GM21423 (cell line): ENCODE results near the gene PC.

ENCODE experiments used
- ATAC-seq: cut with Tn5 transposase; IDR thresholded peaks from one replicate; pipeline ENCODE4 v1.9.1; 2021; ENCODE audit warnings: mild to moderate bottlenecking, moderate library complexity; ENCODE audit not compliant: unreplicated experiment

The PC gene

GRCh38 chr11:66912911-66913310 is 45.3 kb downstream of the PC start:
- no peak for ATAC-seq

DNA sequence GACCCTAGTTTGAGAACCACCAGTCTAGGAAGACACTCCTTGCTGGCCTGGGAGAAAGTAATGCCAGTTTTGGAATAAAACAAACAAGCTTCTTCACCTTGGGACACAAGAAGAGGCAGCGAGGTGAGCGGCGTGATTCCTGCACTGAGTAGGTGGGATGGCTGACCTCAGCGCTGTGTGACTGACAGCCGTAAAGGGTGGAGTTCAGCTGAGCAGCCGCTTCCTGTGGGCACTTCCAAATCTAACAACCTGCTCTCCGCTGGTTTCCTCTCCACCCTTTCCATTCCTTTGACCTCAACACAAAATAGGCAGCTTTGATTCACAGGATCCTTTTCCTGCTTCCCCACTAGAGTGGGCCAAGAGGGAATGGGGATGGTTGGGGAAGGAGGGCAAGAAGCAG is 45.8 kb downstream of the PC start:
- ATAC-seq, result no peak

GRCh38 chr11:66910669-66911068 is 47.5 kb downstream of the PC start:
- ATAC-seq, result no peak

DNA sequence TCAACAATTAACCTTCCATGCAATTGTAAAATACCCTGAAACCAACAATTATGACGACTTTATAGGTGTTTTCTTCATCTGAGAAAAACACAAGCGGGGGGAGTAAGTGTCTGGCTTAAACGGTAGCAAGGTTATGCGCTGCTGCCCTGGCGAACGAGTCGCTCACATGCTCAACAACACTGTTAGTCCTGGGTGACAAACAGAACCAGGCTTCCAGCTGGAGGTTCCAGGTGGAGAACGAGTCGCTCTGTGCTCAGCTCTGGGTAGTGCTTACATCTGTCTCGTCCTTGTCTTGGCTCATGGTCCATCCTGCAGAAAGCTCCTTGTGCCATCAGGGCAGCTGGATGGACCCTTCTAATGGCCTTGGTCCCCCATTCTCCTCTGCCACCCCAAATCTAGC is 48.2 kb downstream of the PC start:
- ATAC-seq, result no peak

DNA sequence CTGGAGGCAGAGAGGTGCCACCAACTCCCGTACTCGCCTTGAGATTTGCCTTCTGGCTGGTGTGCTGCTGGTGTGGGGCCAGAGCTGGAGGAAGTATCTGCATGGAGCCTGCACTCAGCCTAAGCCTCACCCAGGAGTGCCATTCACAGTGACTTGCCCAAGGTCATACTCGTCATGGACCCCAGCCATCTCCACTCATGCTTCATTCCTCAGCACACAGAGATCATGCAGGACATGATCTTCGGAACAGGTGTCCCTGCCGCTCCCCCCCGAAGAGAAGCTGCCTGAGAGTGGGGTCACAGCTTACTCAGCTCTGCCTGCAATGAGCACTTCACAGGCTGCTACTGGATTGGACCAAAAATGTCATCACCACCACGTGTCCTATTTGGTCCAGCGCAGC is 49.0 kb downstream of the PC start:
- no peak for ATAC-seq

- ATAC-seq, result no peak
These were observed 50.2 kb downstream of the PC start for GRCh38 chr11:66907751-66908630.

GRCh38 chr11:66906061-66906733 is 52.0 kb downstream of the PC start:
- ATAC-seq, result no peak

DNA sequence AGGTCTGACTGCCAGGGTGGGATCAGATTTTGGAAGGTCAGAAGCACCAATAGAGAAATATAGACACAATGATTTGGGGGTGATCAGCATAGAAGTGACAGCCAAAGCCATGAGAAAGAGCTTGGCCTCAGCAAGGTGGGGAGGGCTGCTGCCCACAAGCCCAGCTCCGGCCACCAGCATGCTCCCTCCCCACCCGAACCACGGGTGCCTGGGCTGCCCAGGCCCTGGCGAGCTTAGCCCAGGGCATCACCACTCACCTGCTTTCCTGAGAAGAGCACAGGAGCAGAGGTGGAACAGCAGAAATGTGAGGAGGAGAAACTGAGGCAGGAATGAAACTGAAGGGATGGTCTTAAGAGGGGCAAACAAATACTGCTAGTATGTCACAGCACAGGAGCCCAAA is 52.6 kb downstream of the PC start:
- ATAC-seq, result no peak

DNA sequence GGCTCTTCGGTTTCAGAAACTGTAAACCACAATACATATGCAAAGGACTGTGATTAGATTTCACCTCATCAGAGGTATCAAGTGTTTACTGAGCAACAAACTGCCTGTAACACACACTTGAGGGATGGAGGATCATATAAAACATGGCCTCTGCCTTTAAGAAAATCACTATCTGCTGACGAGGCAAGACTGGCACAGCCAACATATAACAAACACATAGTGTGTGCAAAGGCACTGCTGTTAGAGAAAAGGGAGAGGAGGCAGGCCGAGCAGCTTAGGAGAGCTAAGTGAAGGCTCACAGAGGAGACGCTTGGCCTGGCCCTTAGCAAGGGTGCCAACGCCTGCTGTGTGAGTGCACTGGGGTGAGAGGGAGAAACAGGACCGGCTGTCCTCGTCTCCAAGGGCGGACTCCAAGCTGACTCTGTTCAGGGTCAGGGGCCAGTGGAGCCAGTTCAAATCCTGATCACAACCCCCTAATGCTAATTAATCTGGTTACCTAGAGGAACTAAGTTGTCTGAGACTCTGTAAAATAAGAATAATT is 53.1 kb downstream of the PC start:
- no peak for ATAC-seq

GRCh38 chr11:66904561-66904960 is 53.6 kb downstream of the PC start:
- ATAC-seq, result no peak

- ATAC-seq, result no peak
These were observed 54.1 kb downstream of the PC start for GRCh38 chr11:66904055-66904454.

DNA sequence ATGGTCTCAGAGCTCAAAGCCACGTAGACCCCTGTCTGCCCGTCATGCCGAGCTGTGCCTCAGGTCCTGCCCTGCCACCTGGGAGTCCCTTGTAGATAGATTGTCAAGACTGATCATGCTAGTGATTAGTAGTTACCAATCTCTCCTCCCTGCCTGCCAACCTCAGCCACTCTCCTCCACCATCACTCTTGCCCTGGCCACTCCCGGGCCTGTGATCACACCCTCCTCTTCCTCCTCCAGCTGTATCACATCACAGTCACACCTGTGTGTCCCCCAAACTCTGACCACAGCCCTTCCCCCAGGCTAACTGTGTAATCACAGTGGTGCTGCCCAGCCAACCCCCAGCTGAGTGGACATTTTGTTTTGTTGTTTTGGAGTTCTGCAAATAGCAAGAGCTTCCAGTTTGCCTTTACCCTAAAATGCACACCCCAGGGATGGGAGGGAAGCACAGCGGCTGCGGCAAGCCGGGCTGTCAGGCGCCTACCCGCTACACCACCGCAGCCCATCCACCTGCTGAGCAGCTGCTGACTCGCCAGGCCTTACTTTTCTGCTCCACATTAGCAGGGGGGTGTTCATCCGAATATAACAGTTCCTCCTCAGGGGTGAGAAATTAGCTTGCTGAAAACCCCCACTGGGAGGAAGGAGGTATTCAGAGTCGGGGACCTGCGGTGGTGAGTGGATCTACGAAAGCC is 55.6 kb downstream of the PC start:
- ATAC-seq, result no peak

DNA sequence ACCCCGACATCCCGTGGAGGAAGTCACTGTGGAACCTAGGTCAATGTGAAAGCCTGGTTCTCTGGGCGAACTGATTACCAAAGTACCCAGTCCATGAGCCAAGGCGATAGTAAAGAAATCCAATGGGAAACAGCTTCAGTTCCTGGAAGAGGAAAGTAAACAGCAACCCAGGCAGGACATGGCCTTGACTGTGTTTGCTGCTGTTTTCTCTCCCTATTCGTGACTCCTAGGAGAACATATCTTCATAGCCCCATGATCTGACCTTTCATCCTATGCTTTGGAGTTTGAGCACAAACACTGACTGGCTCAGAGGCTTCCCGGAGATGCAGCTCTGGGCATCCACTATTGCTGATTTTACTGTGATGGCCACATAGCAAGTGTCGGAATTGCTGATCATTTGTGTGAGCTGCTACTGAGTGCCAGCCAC is 56.2 kb downstream of the PC start:
- ATAC-seq, result no peak

GRCh38 chr11:66894141-66894540 is 64.0 kb downstream of the PC start:
- ATAC-seq, result no peak

DNA sequence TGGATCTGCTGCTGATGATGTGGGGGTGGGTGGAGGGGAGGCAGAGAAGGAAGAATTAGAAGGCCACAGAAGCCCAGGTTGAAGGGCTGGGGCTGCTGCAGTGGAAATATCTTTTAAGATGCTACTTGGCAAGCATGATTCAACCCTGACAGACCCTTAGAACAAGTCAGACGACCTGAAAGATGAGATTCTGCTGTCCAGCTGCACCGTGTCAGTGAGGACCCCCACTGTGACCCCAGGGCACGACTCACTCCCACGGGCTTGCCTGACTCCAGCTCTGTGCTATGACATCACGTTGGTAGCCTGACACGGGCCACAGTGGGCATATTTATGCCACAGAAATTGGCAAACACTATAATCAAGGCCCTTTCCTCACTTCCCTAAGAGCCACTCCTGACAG is 65.3 kb downstream of the PC start:
- ATAC-seq, result no peak

DNA sequence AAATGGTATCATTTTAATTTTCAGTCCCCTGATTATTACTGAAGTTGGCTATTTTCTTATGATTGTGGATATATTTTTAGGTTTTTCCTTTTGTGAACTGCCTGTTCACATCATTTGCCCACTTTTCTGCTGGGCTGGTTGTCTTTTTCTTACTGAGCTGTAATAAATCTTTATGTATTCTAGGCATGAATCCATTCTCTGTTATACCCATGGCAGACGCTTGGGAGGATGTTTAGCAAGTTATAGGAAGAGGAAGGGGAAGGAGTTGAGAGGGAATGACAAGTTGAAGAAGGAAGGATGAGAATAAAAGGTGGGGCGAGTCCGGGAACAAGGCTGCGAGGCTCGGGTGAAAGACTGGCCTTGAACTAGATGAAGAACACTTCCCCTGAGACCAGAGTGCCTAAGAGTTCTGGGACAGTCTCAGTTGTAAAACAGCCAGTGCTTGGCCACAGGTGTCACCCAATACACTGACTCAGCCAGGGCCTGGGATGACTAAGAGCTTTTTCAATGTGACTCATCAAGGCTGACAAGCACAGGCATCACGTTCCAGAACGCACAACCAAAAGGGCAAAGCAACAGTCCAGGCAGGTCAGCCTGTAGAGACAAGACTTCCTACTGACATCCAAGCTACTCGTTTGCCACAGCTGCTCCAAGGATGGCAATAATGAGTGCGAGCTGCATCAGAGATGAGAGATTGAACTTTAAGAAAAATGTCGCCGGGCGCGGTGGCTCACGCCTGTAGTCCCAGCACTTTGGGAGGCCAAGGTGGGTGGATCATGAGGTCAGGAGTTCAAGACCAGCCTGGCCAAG is 66.1 kb downstream of the PC start:
- peak; percentile 80 for ATAC-seq

DNA sequence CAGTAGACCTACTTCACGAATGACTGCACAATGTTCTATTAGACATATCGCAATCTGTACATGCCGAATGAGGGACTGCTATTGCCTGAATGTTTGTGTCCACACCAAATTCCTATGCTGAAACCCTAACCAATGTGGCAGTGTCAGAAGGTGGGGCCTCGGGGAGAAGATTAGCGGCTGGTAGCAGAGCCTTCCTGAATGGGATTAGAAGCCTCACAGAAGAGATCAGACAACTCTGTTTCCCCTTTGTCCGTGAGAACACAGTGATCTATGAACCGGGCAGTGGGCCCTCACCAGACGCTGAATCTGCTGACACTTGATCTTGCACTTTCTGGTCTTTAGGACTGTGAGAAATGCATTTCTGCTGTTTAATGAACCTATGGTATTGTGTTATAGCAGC is 68.2 kb downstream of the PC start:
- ATAC-seq, result no peak

DNA sequence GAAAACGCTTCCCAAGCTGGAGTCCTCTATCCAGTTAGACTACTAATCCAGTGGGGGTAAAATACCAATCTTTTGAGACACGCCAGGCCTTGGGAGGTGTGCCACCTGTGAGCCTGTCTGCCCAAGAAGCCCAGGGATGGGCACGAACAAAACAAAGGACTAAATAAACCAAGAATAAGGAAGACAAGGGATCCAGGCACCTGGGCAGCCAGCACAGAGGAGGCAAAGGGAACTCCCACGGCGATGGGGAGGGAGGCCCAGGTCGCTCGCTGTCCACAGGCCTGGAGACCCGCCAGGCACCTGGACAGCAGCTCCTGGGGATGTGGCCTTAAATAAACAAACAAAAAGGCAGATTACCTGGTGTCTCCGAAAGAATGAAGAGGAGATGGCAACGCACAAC is 69.9 kb downstream of the PC start:
- ATAC-seq, result no peak

DNA sequence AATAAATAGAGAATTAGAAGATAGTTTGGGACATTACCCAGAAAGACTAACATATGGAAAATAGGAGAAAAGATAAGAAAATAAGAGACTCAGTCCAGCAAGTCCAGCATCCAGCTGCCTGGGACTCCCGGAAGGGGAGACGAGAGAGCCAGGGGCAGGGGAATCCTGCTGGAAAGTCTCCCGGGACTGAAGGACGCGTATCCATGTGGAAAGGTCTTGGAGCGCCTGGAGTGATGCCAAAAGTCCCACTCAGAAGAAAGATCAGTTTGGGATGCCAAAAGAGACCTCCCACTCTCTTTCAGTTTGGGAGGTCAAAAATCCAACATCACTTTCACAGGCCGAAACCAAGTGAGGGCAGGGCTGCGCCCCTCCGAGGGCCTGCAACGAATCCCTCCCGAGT is 70.7 kb downstream of the PC start:
- ATAC-seq, result no peak

GRCh38 chr11:66886671-66887221 is 71.4 kb downstream of the PC start:
- ATAC-seq, result no peak
